Activated B cell treated with CpG ODN at 0.5 μM for 24 hours (primary cell): ENCODE measurements around the gene RPL7A. TPM values are rescaled to one million over a fixed set of nuclear protein-coding genes. Genes with fewer than 3 reads are reported as not detected.

ENCODE experiments used
- ATAC-seq: fragments of 200-7000 bp; cut with Tn5 transposase; one replicate; pipeline ENCODE4 v1.10.0; 2021; ENCODE audit warnings: low read depth, mild to moderate bottlenecking, moderate library complexity
- CTCF ChIA-PET: fragments of 350-600 bp; sonication (Branson Sonifier 250); formaldehyde crosslinking; loops from one replicate; lab custom pipeline; 2021; ENCODE audit warnings: antibody characterized with exemption; lab: Charles Lee
- POLR2A ChIA-PET: fragments of 350-600 bp; sonication (Branson Sonifier 250); formaldehyde crosslinking; loops from one replicate; lab custom pipeline; 2021; ENCODE audit warnings: antibody characterized with exemption; lab: Charles Lee
- DNase-seq: peaks from one replicate; pipeline ENCODE4 v3.0.0; 2022
- H3K27ac Mint-ChIP-seq: one replicate; pipeline ENCODE4 v1.8.0; 2020; ENCODE audit warnings: mixed read lengths
- H3K27me3 Mint-ChIP-seq: one replicate; pipeline ENCODE4 v1.8.0; 2021; ENCODE audit warnings: mixed read lengths
- H3K36me3 Mint-ChIP-seq: one replicate; pipeline ENCODE4 v1.8.0; 2021; ENCODE audit warnings: low read depth, mixed read lengths
- H3K4me1 Mint-ChIP-seq: one replicate; pipeline ENCODE4 v1.8.0; 2021; ENCODE audit warnings: mixed read lengths
- H3K4me3 Mint-ChIP-seq: one replicate; pipeline ENCODE4 v1.8.0; 2020; ENCODE audit warnings: mild to moderate bottlenecking, mixed read lengths
- H3K9me3 Mint-ChIP-seq: one replicate; pipeline ENCODE4 v1.8.0; 2020; ENCODE audit warnings: mixed read lengths
- CTCF ChIP-seq: fragments of 200-600 bp; IDR thresholded peaks from one replicate; pipeline ENCODE4 v1.8.0; 2022; ENCODE audit warnings: antibody characterized with exemption, mild to moderate bottlenecking
- intact Hi-C: fragments of 100-400 bp; cut with micrococcal nuclease; formaldehyde crosslinking; loops from one replicate; pipeline ENCODE4 v1.15.1; 2024
- total RNA-seq: library from RNA; stranded (reverse); gene quantifications from 2 replicates; pipeline ENCODE4 v1.2.3, GENCODE V29; 2022

The RPL7A gene
- total RNA-seq, 1 donor from 2014 or later: 3,786 TPM

GRCh38 chr9:133382507-133383141, 34.6 kb downstream of the RPL7A start:
- H3K27ac Mint-ChIP-seq: no peak overlapping the region
- intact Hi-C loops: no loop called here
- POLR2A ChIA-PET: no interaction called here
- TF ChIP-seq CTCF: no peak
- no peaks in the 10 kb centered on the region for H3K4me1 Mint-ChIP-seq
- DNase-seq: no peak
- no peak overlapping the region for H3K4me3 Mint-ChIP-seq
- H3K9me3 Mint-ChIP-seq: no peaks in the 10 kb centered on the region
- H3K36me3 Mint-ChIP-seq: no peaks in the 10 kb centered on the region
- CTCF ChIA-PET: no interaction called here
- ATAC-seq: no peak
- H3K27me3 Mint-ChIP-seq: no peaks in the 10 kb centered on the region

- intact Hi-C loops: no loop called here
- DNase-seq (no peak), ATAC-seq (no peak)
- CTCF ChIA-PET: no interaction called here
- no peaks in the 10 kb centered on the region for H3K27me3 Mint-ChIP-seq
- no peaks in the 10 kb centered on the region for H3K36me3 Mint-ChIP-seq
- no peak overlapping the region for H3K4me3 Mint-ChIP-seq
- POLR2A ChIA-PET: no interaction called here
- no peaks in the 10 kb centered on the region for H3K4me1 Mint-ChIP-seq
- H3K9me3 Mint-ChIP-seq: no peaks in the 10 kb centered on the region
- no peak overlapping the region for H3K27ac Mint-ChIP-seq
- no peak for TF ChIP-seq CTCF
Measured at GRCh38 chr9:133383438-133383837, 35.4 kb downstream of the RPL7A start.

GRCh38 chr9:133384736-133385321, 36.8 kb downstream of the RPL7A start:
- H3K27me3 Mint-ChIP-seq: peaks cover 5% of the 10 kb centered on the region
- H3K36me3 Mint-ChIP-seq: no peaks in the 10 kb centered on the region
- H3K4me3 Mint-ChIP-seq: no peak overlapping the region
- DNase-seq: no peak
- ChIA-PET POLR2A (interaction anchor here (0.7 to 1.3 kb wide), 2 partner anchors 8 to 91 kb away, joined by 3 to 4 read pairs; partner anchors contain the start of gene STKLD1), CTCF (no interaction called here)
- intact Hi-C loops: no loop called here
- no peaks in the 10 kb centered on the region for H3K9me3 Mint-ChIP-seq
- ATAC-seq: no peak
- H3K27ac Mint-ChIP-seq: no peak overlapping the region
- no peak for TF ChIP-seq CTCF
- H3K4me1 Mint-ChIP-seq: no peaks in the 10 kb centered on the region

- Mint-ChIP-seq H3K4me1 (no peaks in the 10 kb centered on the region), H3K4me3 (no peak overlapping the region), H3K36me3 (no peaks in the 10 kb centered on the region), H3K27me3 (peaks cover 9% of the 10 kb centered on the region), H3K9me3 (no peaks in the 10 kb centered on the region), H3K27ac (no peak overlapping the region)
- DNase-seq (no peak), ATAC-seq (no peak)
- no peak for TF ChIP-seq CTCF
- intact Hi-C loops: no loop called here
- CTCF ChIA-PET: no interaction called here
- POLR2A ChIA-PET: interaction anchor here (0.7 to 1.3 kb wide), 2 partner anchors 9 to 91 kb away, joined by 3 to 4 read pairs; partner anchors contain the start of gene STKLD1
Measured at GRCh38 chr9:133385452-133385851, 37.4 kb downstream of the RPL7A start.

GRCh38 chr9:133386338-133386737, 38.3 kb downstream of the RPL7A start:
- Mint-ChIP-seq H3K36me3 (no peaks in the 10 kb centered on the region), H3K4me1 (no peaks in the 10 kb centered on the region), H3K4me3 (no peak overlapping the region), H3K27me3 (peaks cover 13% of the 10 kb centered on the region), H3K9me3 (no peaks in the 10 kb centered on the region), H3K27ac (no peak overlapping the region)
- CTCF ChIA-PET: no interaction called here
- POLR2A ChIA-PET: interaction anchor here (1.3 kb wide), 1 partner anchor 10 kb away, joined by 4 read pairs; the partner anchor contains the start of gene STKLD1
- TF ChIP-seq CTCF: no peak
- ATAC-seq (no peak), DNase-seq (no peak)
- intact Hi-C loops: no loop called here
